GM12892 (cell line): ENCODE data around the gene PROCA1.

Source experiments
- POLR2A ChIP-seq: IDR thresholded peaks from 2 replicates; pipeline ENCODE4 v1.6.1; 2011; ENCODE audit warnings: low read depth, low read length, control low read depth
- TAF1 ChIP-seq: IDR thresholded peaks from 2 replicates; pipeline ENCODE4 v1.6.1; 2011; ENCODE audit warnings: low read depth, mild to moderate bottlenecking, control low read depth, low read length, borderline replicate concordance

GRCh38 chr17:28744104-28744971 lies 32.6 kb upstream of the PROCA1 start:
- TF ChIP-seq TAF1: no peak
- TF ChIP-seq POLR2A: no peak
